HEK293 (cell line): ENCODE results near the gene PSORS1C1.
A peak's percentile ranks its signal among the peaks of the same experiment; 100 is the strongest.

Experiments
- CTCF ChIP-seq: fragments of 450-650 bp; formaldehyde crosslinking; IDR thresholded peaks from 2 replicates; pipeline ENCODE4 v1.5.1; 2016; ENCODE audit warnings: missing biosample characterization, missing genetic modification characterization
- EGR2 ChIP-seq: fragments of 450-650 bp; formaldehyde crosslinking; IDR thresholded peaks from 2 replicates; pipeline ENCODE4 v1.5.1; 2016; ENCODE audit warnings: low read depth, missing biosample characterization, missing genetic modification characterization
- HIC1 ChIP-seq: fragments of 450-650 bp; formaldehyde crosslinking; IDR thresholded peaks from 2 replicates; pipeline ENCODE4 v1.5.1; 2016; ENCODE audit warnings: missing biosample characterization, missing genetic modification characterization
- KLF7 ChIP-seq: fragments of 450-650 bp; formaldehyde crosslinking; IDR thresholded peaks from 2 replicates; pipeline ENCODE4 v1.5.1; 2016; ENCODE audit warnings: missing biosample characterization, missing genetic modification characterization, borderline replicate concordance
- KLF8 ChIP-seq: fragments of 450-650 bp; formaldehyde crosslinking; IDR thresholded peaks from 2 replicates; pipeline ENCODE4 v1.5.1; 2016; ENCODE audit warnings: missing biosample characterization, missing genetic modification characterization
- MEIS1 ChIP-seq: sonication (generic); formaldehyde crosslinking; IDR thresholded peaks from 2 replicates; pipeline ENCODE4 v1.8.1; 2022; ENCODE audit warnings: missing genetic modification reagents, mild to moderate bottlenecking, borderline replicate concordance
- PATZ1 ChIP-seq: fragments of 450-650 bp; formaldehyde crosslinking; IDR thresholded peaks from 2 replicates; pipeline ENCODE4 v1.5.1; 2016; ENCODE audit warnings: missing biosample characterization, missing genetic modification characterization
- ZBTB21 ChIP-seq: fragments of 450-650 bp; formaldehyde crosslinking; IDR thresholded peaks from 2 replicates; pipeline ENCODE4 v1.5.1; 2017; ENCODE audit warnings: missing biosample characterization, missing genetic modification characterization
- ZFP37 ChIP-seq: fragments of 450-650 bp; formaldehyde crosslinking; IDR thresholded peaks from 2 replicates; pipeline ENCODE4 v1.5.1; 2016; ENCODE audit warnings: missing biosample characterization, missing genetic modification characterization
- ZNF157 ChIP-seq: fragments of 450-650 bp; formaldehyde crosslinking; IDR thresholded peaks from 2 replicates; pipeline ENCODE4 v1.5.1; 2016; ENCODE audit warnings: missing biosample characterization, missing genetic modification characterization
- ZNF18 ChIP-seq: fragments of 450-650 bp; formaldehyde crosslinking; IDR thresholded peaks from 2 replicates; pipeline ENCODE4 v1.5.1; 2016; ENCODE audit warnings: missing biosample characterization, missing genetic modification characterization
- ZNF211 ChIP-seq: fragments of 450-650 bp; formaldehyde crosslinking; IDR thresholded peaks from 2 replicates; pipeline ENCODE4 v1.5.1; 2016; ENCODE audit warnings: low read depth, missing biosample characterization, missing genetic modification characterization
- ZNF223 ChIP-seq: fragments of 450-650 bp; formaldehyde crosslinking; IDR thresholded peaks from 2 replicates; pipeline ENCODE4 v1.5.1; 2016; ENCODE audit warnings: missing biosample characterization, missing genetic modification characterization
- ZNF239 ChIP-seq: fragments of 450-650 bp; formaldehyde crosslinking; IDR thresholded peaks from 2 replicates; pipeline ENCODE4 v1.5.1; 2016; ENCODE audit warnings: missing biosample characterization, missing genetic modification characterization
- ZNF501 ChIP-seq: fragments of 450-650 bp; formaldehyde crosslinking; IDR thresholded peaks from 2 replicates; pipeline ENCODE4 v1.5.1; 2016; ENCODE audit warnings: missing biosample characterization, missing genetic modification characterization
- ZNF558 ChIP-seq: fragments of 450-650 bp; formaldehyde crosslinking; IDR thresholded peaks from 2 replicates; pipeline ENCODE4 v1.5.1; 2016; ENCODE audit warnings: missing biosample characterization, missing genetic modification characterization
- ZNF580 ChIP-seq: fragments of 450-650 bp; formaldehyde crosslinking; IDR thresholded peaks from 2 replicates; pipeline ENCODE4 v1.5.1; 2016; ENCODE audit warnings: missing biosample characterization, missing genetic modification characterization
- ZNF621 ChIP-seq: fragments of 450-650 bp; formaldehyde crosslinking; IDR thresholded peaks from 2 replicates; pipeline ENCODE4 v1.5.1; 2017; ENCODE audit warnings: missing biosample characterization, missing genetic modification characterization
- ZNF639 ChIP-seq: fragments of 450-650 bp; formaldehyde crosslinking; IDR thresholded peaks from 2 replicates; pipeline ENCODE4 v1.5.1; 2016; ENCODE audit warnings: missing biosample characterization, missing genetic modification characterization
- ZNF645 ChIP-seq: fragments of 450-650 bp; formaldehyde crosslinking; IDR thresholded peaks from 2 replicates; pipeline ENCODE4; 2016; ENCODE audit warnings: missing biosample characterization, missing genetic modification characterization
- ZNF658 ChIP-seq: fragments of 450-650 bp; formaldehyde crosslinking; IDR thresholded peaks from 2 replicates; pipeline ENCODE4; 2016; ENCODE audit warnings: missing biosample characterization, missing genetic modification characterization
- ZNF677 ChIP-seq: fragments of 450-650 bp; IDR thresholded peaks from 2 replicates; pipeline ENCODE4 v1.5.0; 2018; ENCODE audit warnings: missing biosample characterization, mild to moderate bottlenecking, missing genetic modification characterization, moderate library complexity
- ZNF704 ChIP-seq: fragments of 450-650 bp; formaldehyde crosslinking; IDR thresholded peaks from 2 replicates; pipeline ENCODE4 v1.5.1; 2016; ENCODE audit warnings: missing biosample characterization, missing genetic modification characterization
- ZNF837 ChIP-seq: fragments of 450-650 bp; formaldehyde crosslinking; IDR thresholded peaks from 2 replicates; pipeline ENCODE4 v1.5.1; 2016; ENCODE audit warnings: missing biosample characterization, missing genetic modification characterization
- ZSCAN18 ChIP-seq: fragments of 450-650 bp; formaldehyde crosslinking; IDR thresholded peaks from 2 replicates; pipeline ENCODE4 v1.5.1; 2016; ENCODE audit warnings: missing biosample characterization, missing genetic modification characterization

Gene PSORS1C1

GRCh38 chr6:31158863-31159855 is 44.6 kb downstream of the PSORS1C1 start (continued):
- peak; percentile 61 for TF ChIP-seq HIC1 (tag by site-specific recombination)
- TF ChIP-seq ZNF645 (tag by site-specific recombination), result no peak
- TF ChIP-seq KLF8 (tag by site-specific recombination), result peak; percentile 57; the same call in 1 of the 2 replicates
- 0 out of 2 replicates have a peak, but pooled peaks have one; percentile 45 for TF ChIP-seq ZFP37
- no peak for TF ChIP-seq ZNF621 (tag by site-specific recombination)
- no peak for TF ChIP-seq ZNF639
- peak; percentile 87; the same call in 1 of the 2 replicates for TF ChIP-seq KLF7 (tag by site-specific recombination)
- no peak for TF ChIP-seq ZNF223 (tag by site-specific recombination)
- TF ChIP-seq ZSCAN18 (tag by site-specific recombination), result no peak
- TF ChIP-seq ZNF501 (tag by site-specific recombination), result no peak
- TF ChIP-seq PATZ1 (tag by site-specific recombination), result peak; percentile 77; the same call in 1 of the 2 replicates
- TF ChIP-seq ZNF677 (tag by site-specific recombination), result no peak
- no peak for TF ChIP-seq ZNF580 (tag by site-specific recombination)
- no peak for TF ChIP-seq ZNF157 (tag by site-specific recombination)
- TF ChIP-seq ZNF704, result no peak
- TF ChIP-seq ZNF18 (tag by site-specific recombination), result no peak
- TF ChIP-seq CTCF (tag by site-specific recombination), result peak; percentile 87
- no peak for TF ChIP-seq MEIS1 (CRISPR knock-in tag)
- TF ChIP-seq ZNF558 (tag by site-specific recombination), result no peak
- no peak for TF ChIP-seq ZNF658 (tag by site-specific recombination)
- TF ChIP-seq EGR2 (tag by site-specific recombination), result peak; percentile 87
- TF ChIP-seq ZNF239, result no peak
- TF ChIP-seq ZNF211, result no peak
- TF ChIP-seq ZNF837 (tag by site-specific recombination), result no peak
- no peak for TF ChIP-seq ZBTB21 (tag by site-specific recombination)
